ENCODE results near the gene HAND1.

The HAND1 gene

DNA sequence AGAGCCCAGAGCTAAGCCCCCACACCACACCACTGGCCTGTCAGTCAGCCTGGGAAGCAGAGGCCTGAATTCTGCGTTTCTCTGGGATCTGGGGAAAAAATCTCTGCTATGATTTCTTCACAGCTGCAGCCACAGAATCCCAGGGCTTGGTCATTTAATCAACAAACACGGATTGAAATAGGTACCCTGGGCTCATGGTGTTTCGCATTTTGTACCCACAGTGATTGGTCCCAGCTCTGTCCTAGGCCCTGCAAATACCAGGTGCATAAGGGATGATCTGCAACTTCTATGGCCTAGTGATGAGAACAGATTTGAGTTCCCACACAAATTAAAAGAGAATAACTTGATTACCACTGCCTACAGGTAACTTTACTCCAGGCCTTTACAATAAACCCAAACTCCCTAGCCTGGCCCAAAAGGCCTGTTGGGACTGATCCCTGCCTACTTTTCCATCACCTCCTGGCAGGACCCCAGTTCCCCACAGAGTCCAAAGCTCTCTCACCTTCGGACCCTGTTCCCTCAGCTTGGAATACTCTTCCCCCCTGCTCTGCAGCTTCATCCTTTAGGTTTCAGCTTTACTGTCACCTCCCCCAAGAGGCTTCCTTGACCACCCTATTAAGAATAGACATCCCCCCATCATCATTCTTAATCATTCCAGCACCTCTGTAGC is 46.9 kb downstream of the HAND1 start:
- Histone ChIP-seq H3K36me3 (ENCODE audit: control insufficient read depth, insufficient read depth, low read length) (peaks cover 5% of the 10 kb centered on the region), H3K9ac (ENCODE audit: low read depth, low read length) (no peak overlapping the region), H3K27me3 (ENCODE audit: control insufficient read depth, insufficient read depth, low read length) (no peaks in the 10 kb centered on the region), H3K9me3 (ENCODE audit: control insufficient read depth, insufficient read depth, low read length) (no peaks in the 10 kb centered on the region), H3K4me1 (ENCODE audit: control insufficient read depth, insufficient read depth, low read length) (no peaks in the 10 kb centered on the region), H3K4me3 (ENCODE audit: low read depth, low read length) (no peak overlapping the region), H3K27ac (ENCODE audit: low read depth, low read length) (no peak overlapping the region)

DNA sequence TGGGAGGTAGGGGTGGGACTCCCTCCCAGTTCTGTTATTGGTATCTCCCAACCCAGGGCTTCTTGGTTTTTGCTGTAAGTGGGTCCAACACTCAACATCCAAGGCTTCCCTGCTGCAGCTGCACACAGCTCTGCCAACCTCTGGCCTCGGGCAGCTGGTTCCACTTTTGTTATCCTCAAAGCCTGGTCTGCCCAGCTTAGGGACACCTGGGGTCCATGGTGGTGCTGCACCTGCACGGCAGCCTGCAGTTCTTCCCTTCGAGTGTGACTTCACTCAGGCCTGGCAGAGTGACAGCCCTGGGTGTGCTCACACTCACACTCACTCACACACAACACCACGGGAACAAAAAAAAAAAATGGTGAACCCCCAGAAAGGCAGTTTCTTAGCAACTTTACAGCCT is 47.6 kb downstream of the HAND1 start:
- no peaks in the 10 kb centered on the region for H3K9me3 ChIP-seq (ENCODE audit: control insufficient read depth, insufficient read depth, low read length)
- no peak overlapping the region for H3K9ac ChIP-seq (ENCODE audit: low read depth, low read length)
- no peak overlapping the region for H3K27ac ChIP-seq (ENCODE audit: low read depth, low read length)
- no peak overlapping the region for H3K4me3 ChIP-seq (ENCODE audit: low read depth, low read length)
- H3K4me1 ChIP-seq (ENCODE audit: control insufficient read depth, insufficient read depth, low read length) = no peaks in the 10 kb centered on the region
- H3K36me3 ChIP-seq (ENCODE audit: control insufficient read depth, insufficient read depth, low read length) = no peaks in the 10 kb centered on the region
- H3K27me3 ChIP-seq (ENCODE audit: control insufficient read depth, insufficient read depth, low read length) = no peaks in the 10 kb centered on the region

DNA sequence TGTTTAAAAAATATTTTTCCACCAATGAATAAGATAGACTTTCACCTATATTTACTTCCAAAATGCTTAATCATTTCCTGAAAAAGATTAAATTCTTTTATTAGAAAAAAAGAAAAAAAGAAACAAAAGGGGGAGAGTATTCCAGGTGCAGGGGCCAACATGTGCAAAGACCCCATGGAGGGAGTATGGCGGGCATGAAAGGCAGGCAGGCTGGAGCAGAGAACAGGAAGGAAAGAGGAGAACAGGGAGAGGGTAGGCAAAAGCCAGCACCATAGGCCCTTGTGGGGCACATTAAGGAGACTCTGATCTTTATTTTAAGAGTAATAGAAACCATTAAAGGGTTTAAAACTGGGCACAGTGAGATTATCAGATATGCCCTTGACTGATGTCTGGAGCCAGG is 48.7 kb downstream of the HAND1 start:
- Histone ChIP-seq H3K27ac (ENCODE audit: low read depth, low read length) (no peak overlapping the region), H3K4me3 (ENCODE audit: low read depth, low read length) (no peak overlapping the region), H3K9ac (ENCODE audit: low read depth, low read length) (no peak overlapping the region), H3K36me3 (ENCODE audit: control insufficient read depth, insufficient read depth, low read length) (no peaks in the 10 kb centered on the region), H3K27me3 (ENCODE audit: control insufficient read depth, insufficient read depth, low read length) (no peaks in the 10 kb centered on the region), H3K4me1 (ENCODE audit: control insufficient read depth, insufficient read depth, low read length) (no peaks in the 10 kb centered on the region), H3K9me3 (ENCODE audit: control insufficient read depth, insufficient read depth, low read length) (no peaks in the 10 kb centered on the region)

DNA sequence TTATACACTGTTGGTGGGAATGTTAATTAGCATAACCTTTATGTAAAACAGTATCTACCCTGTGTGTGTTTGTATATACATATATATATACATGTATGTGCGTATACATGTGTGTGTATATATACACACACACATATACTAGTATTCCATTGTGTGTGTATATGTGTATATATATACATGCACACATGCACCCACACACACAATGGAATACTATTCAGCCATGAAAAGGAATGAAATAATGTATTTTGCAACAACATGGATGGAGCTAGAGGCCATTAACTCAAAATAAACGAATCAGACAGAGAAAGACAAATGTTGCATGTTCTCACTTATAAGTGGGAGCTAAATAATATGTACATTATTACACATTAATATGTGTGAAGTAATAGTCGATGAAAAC is 49.8 kb downstream of the HAND1 start:
- Histone ChIP-seq H3K36me3 (ENCODE audit: control insufficient read depth, insufficient read depth, low read length) (no peaks in the 10 kb centered on the region), H3K4me1 (ENCODE audit: control insufficient read depth, insufficient read depth, low read length) (no peaks in the 10 kb centered on the region), H3K9me3 (ENCODE audit: control insufficient read depth, insufficient read depth, low read length) (no peaks in the 10 kb centered on the region)

More for the DNA sequence above, 49.8 kb downstream of the HAND1 start:
- no peak overlapping the region for H3K4me3 ChIP-seq (ENCODE audit: low read depth, low read length)
- no peaks in the 10 kb centered on the region for H3K27me3 ChIP-seq (ENCODE audit: control insufficient read depth, insufficient read depth, low read length)
- H3K9ac ChIP-seq (ENCODE audit: low read depth, low read length) = no peak overlapping the region
- no peak overlapping the region for H3K27ac ChIP-seq (ENCODE audit: low read depth, low read length)

All from HUES48 (cell line).